Omental fat pad (tissue), 4 donors: ENCODE results near the gene ACOX3. TPM values are rescaled to one million over a fixed set of nuclear protein-coding genes. Genes with fewer than 3 reads are reported as not detected.

ENCODE experiments used
- ATAC-seq: fragments of 150-250 bp; one replicate; pipeline ENCODE4 v1.9.1; 2016; ENCODE audit warnings: mild to moderate bottlenecking, moderate library complexity; ENCODE audit not compliant: low FRiP score
- DNase-seq: peaks from one replicate; pipeline ENCODE4 v3.0.0-alpha.2; 2019; ENCODE audit warnings: low spot score
- small RNA-seq: library from RNA; depleted of rRNA; stranded (forward); fragments of <200 nt; gene quantifications from one replicate; pipeline ENCODE3, GENCODE V24; 2016
- total RNA-seq, 4 donors: library from RNA; depleted of rRNA; stranded (reverse); fragments of >200 nt; gene quantifications; one replicate each; pipeline ENCODE4 v1.1.0, GENCODE V29; 2016
- TF ChIP-seq, protein P1 (sequence below), 3 donors: fragments of 450-650 bp; IDR thresholded peaks; one replicate each; pipeline ENCODE4 v1.5.1; 2016 to 2017; ENCODE audit warnings: antibody characterized with exemption in 3 of 3, mild to moderate bottlenecking in 3 of 3, moderate library complexity in 2 of 3

Gene ACOX3
- total RNA-seq, 4 donors from 2014 or later: 14.7 to 28.2 (median 23.6) TPM

GRCh38 chr4:8320386-8320750, 120.2 kb downstream of the ACOX3 start:
- TF ChIP-seq, protein P1, sequence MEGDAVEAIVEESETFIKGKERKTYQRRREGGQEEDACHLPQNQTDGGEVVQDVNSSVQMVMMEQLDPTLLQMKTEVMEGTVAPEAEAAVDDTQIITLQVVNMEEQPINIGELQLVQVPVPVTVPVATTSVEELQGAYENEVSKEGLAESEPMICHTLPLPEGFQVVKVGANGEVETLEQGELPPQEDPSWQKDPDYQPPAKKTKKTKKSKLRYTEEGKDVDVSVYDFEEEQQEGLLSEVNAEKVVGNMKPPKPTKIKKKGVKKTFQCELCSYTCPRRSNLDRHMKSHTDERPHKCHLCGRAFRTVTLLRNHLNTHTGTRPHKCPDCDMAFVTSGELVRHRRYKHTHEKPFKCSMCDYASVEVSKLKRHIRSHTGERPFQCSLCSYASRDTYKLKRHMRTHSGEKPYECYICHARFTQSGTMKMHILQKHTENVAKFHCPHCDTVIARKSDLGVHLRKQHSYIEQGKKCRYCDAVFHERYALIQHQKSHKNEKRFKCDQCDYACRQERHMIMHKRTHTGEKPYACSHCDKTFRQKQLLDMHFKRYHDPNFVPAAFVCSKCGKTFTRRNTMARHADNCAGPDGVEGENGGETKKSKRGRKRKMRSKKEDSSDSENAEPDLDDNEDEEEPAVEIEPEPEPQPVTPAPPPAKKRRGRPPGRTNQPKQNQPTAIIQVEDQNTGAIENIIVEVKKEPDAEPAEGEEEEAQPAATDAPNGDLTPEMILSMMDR (IDR thresholded peaks at IDR 0.05): no peak
- DNase-seq: no peak

GRCh38 chr4:8319731-8320385, 120.7 kb downstream of the ACOX3 start:
- TF ChIP-seq, protein P1 (IDR thresholded peaks at IDR 0.05): no peak
- DNase-seq (no peak), ATAC-seq (no peak)

More at GRCh38 chr4:8320386-8320750, 120.2 kb downstream of the ACOX3 start:
- no peak for ATAC-seq

DNA sequence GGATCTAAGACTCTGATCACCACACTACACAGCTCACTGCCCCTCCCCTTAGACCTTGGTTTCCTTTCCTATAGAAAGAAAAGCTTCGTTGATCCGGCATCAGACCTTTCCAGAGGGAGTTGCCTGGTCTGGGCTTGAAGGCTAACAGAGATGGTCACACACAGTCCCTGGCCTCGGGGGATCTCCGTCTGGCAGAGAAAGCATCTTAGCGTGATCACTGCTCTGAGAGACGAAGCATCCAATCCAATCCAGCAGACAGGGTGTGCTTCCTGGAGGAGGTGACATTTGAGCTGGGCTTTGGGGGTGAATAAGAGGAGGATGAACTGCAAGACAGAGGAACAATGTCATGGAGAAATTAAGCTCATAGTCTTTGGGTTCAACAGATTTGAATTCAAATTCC, 121.5 kb downstream of the ACOX3 start:
- TF ChIP-seq, protein P1 (IDR thresholded peaks at IDR 0.05): no peak
- no peak for ATAC-seq
- DNase-seq: no peak

DNA sequence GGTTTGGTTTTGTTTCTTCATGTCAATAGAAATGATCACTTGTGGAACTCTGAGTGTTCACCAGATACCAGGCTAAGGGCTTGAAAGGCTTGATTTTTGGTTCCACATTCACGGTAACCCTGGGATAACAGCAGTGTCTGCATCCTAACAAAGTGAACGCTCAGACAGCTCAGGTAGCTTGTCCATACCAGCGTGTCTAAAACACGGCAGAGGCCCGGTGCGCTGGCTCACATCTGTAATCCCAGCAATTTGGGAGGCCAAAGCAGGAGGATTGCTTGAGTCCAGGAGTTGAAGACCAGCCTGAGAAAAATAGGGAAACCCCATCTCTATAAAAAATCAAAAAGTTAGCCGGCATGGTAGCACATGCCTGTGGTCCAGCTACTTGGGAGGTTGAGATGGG, 122.0 kb downstream of the ACOX3 start:
- DNase-seq: no peak
- TF ChIP-seq, protein P1 (IDR thresholded peaks at IDR 0.05): no peak
- no peak for ATAC-seq

GRCh38 chr4:8317474-8317873, 123.0 kb downstream of the ACOX3 start:
- ATAC-seq (no peak), DNase-seq (no peak)
- TF ChIP-seq, protein P1 (IDR thresholded peaks at IDR 0.05): no peak

DNA sequence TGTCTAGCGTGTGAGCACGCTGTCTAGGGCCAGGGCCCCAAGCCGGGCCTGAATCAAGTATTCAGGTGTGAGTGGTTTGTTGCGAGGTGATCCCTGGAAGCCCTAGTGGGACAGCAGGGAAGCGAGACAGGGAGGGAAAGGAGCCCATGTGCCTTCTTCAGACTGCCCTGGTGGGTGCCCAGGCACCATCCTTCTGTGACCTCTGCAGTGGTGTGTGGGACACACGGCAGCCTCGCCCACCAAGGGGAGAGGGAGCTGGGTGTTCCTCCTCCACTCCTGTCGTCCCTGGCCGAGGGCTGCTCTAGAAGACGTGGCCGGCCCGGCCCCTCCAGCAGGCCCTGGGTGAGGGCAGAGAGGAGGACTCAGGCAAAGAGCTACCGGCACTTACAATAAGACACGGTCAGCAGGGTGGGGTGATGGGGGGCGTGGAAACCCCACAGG, 123.6 kb downstream of the ACOX3 start:
- TF ChIP-seq, protein P1 (IDR thresholded peaks at IDR 0.05): no peak

More for the DNA sequence above, 123.6 kb downstream of the ACOX3 start:
- DNase-seq (no peak), ATAC-seq (no peak)

Small RNAs within 50 kb of the gene (small RNA-seq; reads per million reads assigned to genes)
- not detected for gene RNA5SP152

Other genes with a start within 250 kb of the ACOX3 start
- gene SH3TC1, start 241.4 kb downstream of the ACOX3 start, total RNA-seq: 10 to 100 TPM; 23.0 to 70.3 (median 29.1) TPM
- 100 to 1,000 TPM in 1 of 4 donors, 10 to 100 TPM in 3; 15.8 to 147 (median 23.3) TPM for gene HTRA3, start 171.0 kb downstream of the ACOX3 start, total RNA-seq
- 10 to 100 TPM; 18.1 to 28.3 (median 23.1) TPM for gene TRMT44, start 54 bp upstream of the ACOX3 start, total RNA-seq
- gene GPR78, start 139.7 kb upstream of the ACOX3 start, total RNA-seq: under 1 TPM in 2 of 4 donors, not detected in 2; 0.19 TPM
- 10 to 100 TPM in 1 of 4 donors, 1 to 10 TPM in 2, under 1 TPM in 1; 0.32 to 14.2 (median 8.4) TPM for gene CPZ, start 152.0 kb upstream of the ACOX3 start, total RNA-seq